ENCODE data around the gene MAGEB2.

DNA sequence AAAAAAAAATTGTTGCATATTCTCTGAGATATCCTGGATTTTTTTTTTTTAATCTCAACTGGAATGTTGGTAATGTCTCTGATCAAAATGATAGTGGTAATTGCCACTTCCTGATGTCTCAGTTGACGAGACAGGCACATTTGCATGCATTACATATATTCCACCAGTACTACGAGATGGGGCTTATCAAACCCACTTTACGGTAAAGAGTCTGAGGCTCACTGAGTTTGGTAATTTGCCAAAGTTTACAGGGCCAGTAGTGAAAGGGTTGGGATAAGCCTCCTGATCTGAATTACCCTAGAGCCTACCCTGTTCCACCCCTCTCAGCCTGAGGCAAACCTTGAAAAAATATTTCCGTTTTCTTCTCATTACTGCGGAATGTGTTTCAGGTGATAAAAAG lies 5.3 kb downstream of the MAGEB2 start:
- TF ChIP-seq, protein P1, sequence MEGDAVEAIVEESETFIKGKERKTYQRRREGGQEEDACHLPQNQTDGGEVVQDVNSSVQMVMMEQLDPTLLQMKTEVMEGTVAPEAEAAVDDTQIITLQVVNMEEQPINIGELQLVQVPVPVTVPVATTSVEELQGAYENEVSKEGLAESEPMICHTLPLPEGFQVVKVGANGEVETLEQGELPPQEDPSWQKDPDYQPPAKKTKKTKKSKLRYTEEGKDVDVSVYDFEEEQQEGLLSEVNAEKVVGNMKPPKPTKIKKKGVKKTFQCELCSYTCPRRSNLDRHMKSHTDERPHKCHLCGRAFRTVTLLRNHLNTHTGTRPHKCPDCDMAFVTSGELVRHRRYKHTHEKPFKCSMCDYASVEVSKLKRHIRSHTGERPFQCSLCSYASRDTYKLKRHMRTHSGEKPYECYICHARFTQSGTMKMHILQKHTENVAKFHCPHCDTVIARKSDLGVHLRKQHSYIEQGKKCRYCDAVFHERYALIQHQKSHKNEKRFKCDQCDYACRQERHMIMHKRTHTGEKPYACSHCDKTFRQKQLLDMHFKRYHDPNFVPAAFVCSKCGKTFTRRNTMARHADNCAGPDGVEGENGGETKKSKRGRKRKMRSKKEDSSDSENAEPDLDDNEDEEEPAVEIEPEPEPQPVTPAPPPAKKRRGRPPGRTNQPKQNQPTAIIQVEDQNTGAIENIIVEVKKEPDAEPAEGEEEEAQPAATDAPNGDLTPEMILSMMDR (IDR thresholded peaks at IDR 0.05; ENCODE audit: low read length), result no peak
- no peak for TF ChIP-seq EZH2 (IDR thresholded peaks at IDR 0.05; ENCODE audit: borderline replicate concordance, low read length)
